Stimulated activated CD4-positive, alpha-beta T cell treated with anti-CD3 and anti-CD28 coated beads, Interleukin-15, amount 100 ng/mL, for 1 hour (primary cell): ENCODE data around the gene HSPD1.
A peak's percentile ranks its signal among the peaks of the same experiment; 100 is the strongest.

Source experiments
- DNase-seq, 2 donors: peaks; one replicate each; pipeline ENCODE4 v3.0.0-alpha.2; 2020; ENCODE audit warnings: low read depth in 1 of 2, low spot score in 1 of 2

Gene HSPD1

GRCh38 chr2:197499594-197500502 lies at the start of gene HSPD1, which contains the start of gene HSPE1:
HSPD1 (minus strand) TSS chr2:197499840; CDS start chr2:197498848, 992 bp downstream.
HSPE1 (plus strand) TSS chr2:197500379; CDS start chr2:197500437, 58 bp downstream.
- DNase-seq: peak; percentile 93 to 97

GRCh38 chr2:197548582-197548981 lies 48.9 kb upstream of the HSPD1 start:
- no peak for DNase-seq

GRCh38 chr2:197547163-197547900 lies 47.7 kb upstream of the HSPD1 start:
- no peak for DNase-seq

- DNase-seq: no peak
These were observed 43.6 kb upstream of the HSPD1 start for GRCh38 chr2:197543206-197543605.

GRCh38 chr2:197539734-197540133 lies 40.1 kb upstream of the HSPD1 start:
- DNase-seq: no peak

- DNase-seq: no peak
These were observed 38.8 kb upstream of the HSPD1 start for GRCh38 chr2:197538412-197538811.

- no peak for DNase-seq
These were observed 17.5 kb upstream of the HSPD1 start for GRCh38 chr2:197517150-197517549.

- DNase-seq: peak in 1 of 2 donors; percentile 13
These were observed 16.7 kb upstream of the HSPD1 start for GRCh38 chr2:197516393-197516761.

GRCh38 chr2:197515739-197516392 lies 16.2 kb upstream of the HSPD1 start, which contains the start of gene MOB4:
MOB4 (plus strand) TSS chr2:197516066; CDS start chr2:197516087, 21 bp downstream.
- DNase-seq: peak; percentile 86 to 90

- no peak for DNase-seq
These were observed 15.7 kb upstream of the HSPD1 start for GRCh38 chr2:197515315-197515738.

- no peak for DNase-seq
These were observed 15.1 kb upstream of the HSPD1 start for GRCh38 chr2:197514754-197515153.

GRCh38 chr2:197513915-197514314 lies 14.3 kb upstream of the HSPD1 start:
- DNase-seq: no peak

- DNase-seq: no peak
These were observed 7.0 kb upstream of the HSPD1 start for GRCh38 chr2:197506658-197507057.

GRCh38 chr2:197504512-197504911 lies 4.9 kb upstream of the HSPD1 start:
- no peak for DNase-seq

- no peak for DNase-seq
These were observed 4.4 kb upstream of the HSPD1 start for GRCh38 chr2:197504000-197504399.

GRCh38 chr2:197502685-197503084 lies 3.0 kb upstream of the HSPD1 start:
- DNase-seq: no peak

GRCh38 chr2:197502201-197502600 lies 2.6 kb upstream of the HSPD1 start:
- no peak for DNase-seq

- DNase-seq: no peak
These were observed 977 bp upstream of the HSPD1 start for GRCh38 chr2:197500503-197501131.

GRCh38 chr2:197498937-197499593 lies 575 bp downstream of the HSPD1 start:
- DNase-seq: peak; percentile 25 to 38

- no peak for DNase-seq
These were observed 1.3 kb downstream of the HSPD1 start for GRCh38 chr2:197498235-197498936.
